ENCODE data around the gene TRPV2. TPM values are rescaled to one million over a fixed set of nuclear protein-coding genes. Genes with fewer than 3 reads are reported as not detected.

Gene TRPV2
- total RNA-seq, 1 donor from 2014 or later, result 1.7 TPM

GRCh38 chr17:16435925-16436886 is 20.8 kb downstream of the TRPV2 start:
- H3K4me3 Mint-ChIP-seq, result no peak overlapping the region
- peaks cover 21% of the 10 kb centered on the region for H3K36me3 Mint-ChIP-seq
- peak overlapping the region; percentile 45 for H3K27ac Mint-ChIP-seq

GRCh38 chr17:16437083-16437482 is 21.7 kb downstream of the TRPV2 start:
- Mint-ChIP-seq H3K27me3 (no peaks in the 10 kb centered on the region), H3K27ac (peak overlapping the region; percentile 74), H3K4me1 (ENCODE audit: unreplicated experiment) (peaks cover 28% of the 10 kb centered on the region), H3K36me3 (peaks cover 26% of the 10 kb centered on the region), H3K4me3 (peak overlapping the region; percentile 51), H3K9me3 (no peaks in the 10 kb centered on the region)
- DNase-seq (ENCODE audit: extremely low spot score, unreplicated experiment), result no peak
- TF ChIP-seq CTCF (conservative IDR thresholded peaks at IDR 0.05), result no peak

More at GRCh38 chr17:16435925-16436886, 20.8 kb downstream of the TRPV2 start:
- TF ChIP-seq CTCF (conservative IDR thresholded peaks at IDR 0.05), result no peak
- DNase-seq (ENCODE audit: extremely low spot score, unreplicated experiment), result no peak
- H3K27me3 Mint-ChIP-seq, result no peaks in the 10 kb centered on the region
- no peaks in the 10 kb centered on the region for H3K9me3 Mint-ChIP-seq
- H3K4me1 Mint-ChIP-seq (ENCODE audit: unreplicated experiment), result peaks cover 22% of the 10 kb centered on the region

- H3K9me3 Mint-ChIP-seq, result no peaks in the 10 kb centered on the region
- no peak for DNase-seq (ENCODE audit: extremely low spot score, unreplicated experiment)
- peak overlapping the region; percentile 93 for H3K27ac Mint-ChIP-seq
- H3K36me3 Mint-ChIP-seq, result peaks cover 35% of the 10 kb centered on the region
- no peaks in the 10 kb centered on the region for H3K27me3 Mint-ChIP-seq
- peaks cover 35% of the 10 kb centered on the region for H3K4me1 Mint-ChIP-seq (ENCODE audit: unreplicated experiment)
- H3K4me3 Mint-ChIP-seq, result peak overlapping the region; percentile 100
- TF ChIP-seq CTCF (conservative IDR thresholded peaks at IDR 0.05), result no peak
Observed at GRCh38 chr17:16438173-16438556, 22.8 kb downstream of the TRPV2 start.

- H3K4me1 Mint-ChIP-seq (ENCODE audit: unreplicated experiment), result peaks cover 35% of the 10 kb centered on the region
- H3K36me3 Mint-ChIP-seq, result peaks cover 36% of the 10 kb centered on the region
- TF ChIP-seq CTCF (conservative IDR thresholded peaks at IDR 0.05), result no peak
- H3K27ac Mint-ChIP-seq, result peak overlapping the region; percentile 93
- peak overlapping the region; percentile 100 for H3K4me3 Mint-ChIP-seq
- H3K9me3 Mint-ChIP-seq, result no peaks in the 10 kb centered on the region
- H3K27me3 Mint-ChIP-seq, result no peaks in the 10 kb centered on the region
- DNase-seq (ENCODE audit: extremely low spot score, unreplicated experiment), result peak; percentile 98
Observed at GRCh38 chr17:16438557-16439302, 23.4 kb downstream of the TRPV2 start.

- Mint-ChIP-seq H3K9me3 (no peaks in the 10 kb centered on the region), H3K4me1 (ENCODE audit: unreplicated experiment) (peaks cover 39% of the 10 kb centered on the region), H3K27ac (peak overlapping the region; percentile 93), H3K4me3 (peak overlapping the region; percentile 100), H3K27me3 (no peaks in the 10 kb centered on the region), H3K36me3 (peaks cover 39% of the 10 kb centered on the region)
- no peak for TF ChIP-seq CTCF (conservative IDR thresholded peaks at IDR 0.05)
- no peak for DNase-seq (ENCODE audit: extremely low spot score, unreplicated experiment)
Observed at GRCh38 chr17:16439303-16439791, 24.0 kb downstream of the TRPV2 start.

Measured in type B pancreatic cell (in vitro differentiated cells).